Measurements from ENCODE around the gene NEMF. TPM values are rescaled to one million over a fixed set of nuclear protein-coding genes. Genes with fewer than 3 reads are reported as not detected.

NEMF gene
- total RNA-seq, 1 experiment from 2014 or later: 57.7 TPM

DNA sequence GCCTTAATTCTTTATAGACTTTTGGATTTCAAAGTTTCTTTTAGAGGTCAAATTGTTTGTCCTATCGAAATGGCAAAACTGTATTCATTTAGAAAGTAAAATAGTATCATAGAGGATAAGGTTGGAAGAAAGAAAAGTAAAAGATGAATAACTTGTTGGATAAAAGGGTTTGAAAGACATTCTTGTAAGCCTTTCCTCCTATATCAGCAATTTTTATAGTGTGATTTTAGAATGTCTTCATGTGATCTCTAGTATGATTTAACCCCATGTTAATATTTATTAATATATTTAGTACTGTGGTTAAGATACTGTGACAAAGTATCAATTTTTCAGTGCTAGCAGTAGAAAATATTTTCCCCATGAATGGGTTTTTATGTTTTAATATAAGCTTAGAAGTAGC lies 44.8 kb upstream of the NEMF start:
- intact Hi-C loops (cut with micrococcal nuclease): no loop called here
- H3K9me3 ChIP-seq (ENCODE audit: control insufficient read depth in 1 of 2, insufficient read depth in 1 of 2, low read depth in 1 of 2, low read length in 2 of 2): no peaks in the 10 kb centered on the region
- RAD21 ChIA-PET (ENCODE audit: low non-redundant PET in 1 of 2, low total read pairs in 2 of 2, uncharacterized antibody in 2 of 2, unreplicated experiment in 2 of 2): no interaction called here
- H2AFZ ChIP-seq (ENCODE audit: low read depth, low read length, poor library complexity, severe bottlenecking): no peak overlapping the region
- CTCF ChIA-PET: no interaction called here
- peaks cover 31 to 75% of the 10 kb centered on the region in 2 experiments for H3K4me1 ChIP-seq (ENCODE audit: control insufficient read depth in 1 of 2, insufficient read depth in 2 of 2, low read length in 2 of 2)
- H3K36me3 ChIP-seq (ENCODE audit: control insufficient read depth in 1 of 2, insufficient read depth in 2 of 2, low read length in 2 of 2): peaks cover 21 to 30% of the 10 kb centered on the region in 2 experiments
- no peaks in the 10 kb centered on the region for H3K27me3 ChIP-seq (ENCODE audit: insufficient read depth, low read length)
- TF ChIP-seq JUND (IDR thresholded peaks at IDR 0.05) (no peak), ZNF274 (IDR thresholded peaks at IDR 0.05; ENCODE audit: low read depth, low read length) (no peak), TCF7L2 (IDR thresholded peaks at IDR 0.05; ENCODE audit: borderline replicate concordance, extremely low read depth, insufficient read depth, insufficient read length) (no peak), SRF (IDR thresholded peaks at IDR 0.05; ENCODE audit: low read depth) (no peak)
- TF ChIP-seq, protein P1, sequence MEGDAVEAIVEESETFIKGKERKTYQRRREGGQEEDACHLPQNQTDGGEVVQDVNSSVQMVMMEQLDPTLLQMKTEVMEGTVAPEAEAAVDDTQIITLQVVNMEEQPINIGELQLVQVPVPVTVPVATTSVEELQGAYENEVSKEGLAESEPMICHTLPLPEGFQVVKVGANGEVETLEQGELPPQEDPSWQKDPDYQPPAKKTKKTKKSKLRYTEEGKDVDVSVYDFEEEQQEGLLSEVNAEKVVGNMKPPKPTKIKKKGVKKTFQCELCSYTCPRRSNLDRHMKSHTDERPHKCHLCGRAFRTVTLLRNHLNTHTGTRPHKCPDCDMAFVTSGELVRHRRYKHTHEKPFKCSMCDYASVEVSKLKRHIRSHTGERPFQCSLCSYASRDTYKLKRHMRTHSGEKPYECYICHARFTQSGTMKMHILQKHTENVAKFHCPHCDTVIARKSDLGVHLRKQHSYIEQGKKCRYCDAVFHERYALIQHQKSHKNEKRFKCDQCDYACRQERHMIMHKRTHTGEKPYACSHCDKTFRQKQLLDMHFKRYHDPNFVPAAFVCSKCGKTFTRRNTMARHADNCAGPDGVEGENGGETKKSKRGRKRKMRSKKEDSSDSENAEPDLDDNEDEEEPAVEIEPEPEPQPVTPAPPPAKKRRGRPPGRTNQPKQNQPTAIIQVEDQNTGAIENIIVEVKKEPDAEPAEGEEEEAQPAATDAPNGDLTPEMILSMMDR (IDR thresholded peaks at IDR 0.05 in 2 of 3, conservative IDR thresholded peaks at IDR 0.05 in 1 of 3; ENCODE audit: borderline replicate concordance in 1 of 3, insufficient read depth in 1 of 3, low read depth in 2 of 3, low read length in 2 of 3): no peak
- TF ChIP-seq, protein P2, sequence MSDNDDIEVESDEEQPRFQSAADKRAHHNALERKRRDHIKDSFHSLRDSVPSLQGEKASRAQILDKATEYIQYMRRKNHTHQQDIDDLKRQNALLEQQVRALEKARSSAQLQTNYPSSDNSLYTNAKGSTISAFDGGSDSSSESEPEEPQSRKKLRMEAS (IDR thresholded peaks at IDR 0.05): no peak
- peak overlapping the region; percentile 28; the same call in 1 of the 2 replicates for H3K27ac ChIP-seq (ENCODE audit: low read depth, low read length)
- DNase-seq (ENCODE audit: low read depth, low spot score) (no peak), ATAC-seq (no peak)
- no TSS peak for BruUV-seq (replicated peaks)
- 0 out of 2 replicates have a peak overlapping the region, but pooled peaks have one; percentile 10 for H3K9ac ChIP-seq (ENCODE audit: low read length)
- H3K4me2 ChIP-seq (ENCODE audit: low read length): peak overlapping the region; percentile 33; the same call in 1 of the 2 replicates
- H3K9me2 ChIP-seq (ENCODE audit: insufficient read depth): no peaks in the 10 kb centered on the region
- H4K20me1 ChIP-seq (ENCODE audit: insufficient read depth): peaks cover 18% of the 10 kb centered on the region; the same call in 1 of the 2 replicates
- POLR2A ChIA-PET: interaction anchor here (1.0 to 1.2 kb wide), 2 partner anchors 10 to 75 kb away, joined by 3 to 4 read pairs; no protein-coding TSS in a partner anchor
- H3K4me3 ChIP-seq (replicated peaks in 1 of 2; ENCODE audit: low read depth in 1 of 2, low read length in 2 of 2): no peak overlapping the region
- H3K79me2 ChIP-seq (ENCODE audit: insufficient read depth, low read length): peaks cover 53% of the 10 kb centered on the region

DNA sequence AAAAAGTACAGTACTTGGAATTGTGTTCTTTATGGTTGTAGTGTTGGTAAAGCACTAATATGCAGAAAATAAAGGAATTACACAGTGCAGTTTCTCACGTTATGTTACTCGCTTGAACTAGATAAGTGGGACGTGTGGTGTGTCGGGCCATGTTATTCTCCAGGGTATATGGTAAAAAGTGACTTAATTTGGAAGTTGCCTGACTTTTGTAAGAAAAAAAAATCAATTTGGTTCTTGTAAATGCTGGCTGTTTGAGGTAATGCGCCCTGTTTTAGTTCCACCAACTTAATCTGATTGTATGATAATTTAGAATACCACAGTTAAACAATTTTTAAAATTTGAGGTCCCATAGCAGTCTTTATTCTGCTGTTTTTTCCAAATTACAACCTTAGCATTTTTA lies 44.4 kb upstream of the NEMF start:
- POLR2A ChIA-PET: no interaction called here

More for the DNA sequence above, 44.4 kb upstream of the NEMF start:
- H3K4me2 ChIP-seq (ENCODE audit: low read length): peak overlapping the region; percentile 33; the same call in 1 of the 2 replicates
- peaks cover 28 to 75% of the 10 kb centered on the region in 2 experiments for H3K4me1 ChIP-seq (ENCODE audit: control insufficient read depth in 1 of 2, insufficient read depth in 2 of 2, low read length in 2 of 2)
- no peak for TF ChIP-seq CBX3 (IDR thresholded peaks at IDR 0.05; ENCODE audit: low read depth)
- TF ChIP-seq, protein P1 (IDR thresholded peaks at IDR 0.05 in 2 of 3, conservative IDR thresholded peaks at IDR 0.05 in 1 of 3; ENCODE audit: borderline replicate concordance in 1 of 3, insufficient read depth in 1 of 3, low read depth in 2 of 3, low read length in 2 of 3): peak in 1 of 3 experiments; percentile 29; a peak in 2 of 6 replicates
- no peaks in the 10 kb centered on the region for H3K9me3 ChIP-seq (ENCODE audit: control insufficient read depth in 1 of 2, insufficient read depth in 1 of 2, low read depth in 1 of 2, low read length in 2 of 2)
- no TSS peak for BruUV-seq (replicated peaks)
- no peak overlapping the region for H3K4me3 ChIP-seq (replicated peaks in 1 of 2; ENCODE audit: low read depth in 1 of 2, low read length in 2 of 2)
- no peak for DNase-seq (ENCODE audit: low read depth, low spot score)
- ChIA-PET RAD21 (ENCODE audit: low non-redundant PET in 1 of 2, low total read pairs in 2 of 2, uncharacterized antibody in 2 of 2, unreplicated experiment in 2 of 2) (no interaction called here), CTCF (no interaction called here)
- ATAC-seq: no peak
- H3K79me2 ChIP-seq (ENCODE audit: insufficient read depth, low read length): peaks cover 55% of the 10 kb centered on the region
- peak overlapping the region; percentile 28; the same call in 1 of the 2 replicates for H3K27ac ChIP-seq (ENCODE audit: low read depth, low read length)
- peak overlapping the region; percentile 1; the same call in 1 of the 2 replicates for H3K9ac ChIP-seq (ENCODE audit: low read length)
- H4K20me1 ChIP-seq (ENCODE audit: insufficient read depth): peaks cover 18% of the 10 kb centered on the region; the same call in 1 of the 2 replicates
- intact Hi-C loops (cut with micrococcal nuclease): no loop called here
- H3K9me2 ChIP-seq (ENCODE audit: insufficient read depth): no peaks in the 10 kb centered on the region
- H3K36me3 ChIP-seq (ENCODE audit: control insufficient read depth in 1 of 2, insufficient read depth in 2 of 2, low read length in 2 of 2): peaks cover 21 to 30% of the 10 kb centered on the region in 2 experiments
- H3K27me3 ChIP-seq (ENCODE audit: insufficient read depth, low read length): no peaks in the 10 kb centered on the region
- H2AFZ ChIP-seq (ENCODE audit: low read depth, low read length, poor library complexity, severe bottlenecking): no peak overlapping the region
